Measurements from ENCODE around the gene SKIC8. TPM values are rescaled to one million over a fixed set of nuclear protein-coding genes. Genes with fewer than 3 reads are reported as not detected.

Gene SKIC8
- total RNA-seq, 1 donor from 2014 or later, result 49.0 TPM

DNA sequence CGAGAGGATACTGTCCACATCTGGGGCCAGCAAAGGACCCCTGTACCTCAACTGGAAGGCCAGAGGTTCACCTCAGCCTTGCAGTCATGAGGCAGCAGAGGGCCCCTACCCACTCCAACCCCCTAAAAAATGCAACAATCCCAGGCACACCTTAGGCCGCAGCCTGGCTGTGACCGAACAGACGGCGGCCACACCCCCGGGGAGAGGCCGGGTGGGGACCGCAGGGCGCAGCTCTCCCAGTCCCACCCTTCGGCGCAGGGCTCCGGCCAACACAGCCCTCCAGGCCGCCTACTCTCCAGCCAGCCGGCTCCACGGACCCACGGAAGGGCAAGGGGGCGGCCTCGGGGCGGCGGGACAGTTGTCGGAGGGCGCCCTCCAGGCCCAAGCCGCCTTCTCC, 35.5 kb downstream of the SKIC8 start:
- H3K4me3 ChIP-seq (ENCODE audit: low read depth, low read length), result peak overlapping the region; percentile 54
- FAIRE-seq, result no peak

DNA sequence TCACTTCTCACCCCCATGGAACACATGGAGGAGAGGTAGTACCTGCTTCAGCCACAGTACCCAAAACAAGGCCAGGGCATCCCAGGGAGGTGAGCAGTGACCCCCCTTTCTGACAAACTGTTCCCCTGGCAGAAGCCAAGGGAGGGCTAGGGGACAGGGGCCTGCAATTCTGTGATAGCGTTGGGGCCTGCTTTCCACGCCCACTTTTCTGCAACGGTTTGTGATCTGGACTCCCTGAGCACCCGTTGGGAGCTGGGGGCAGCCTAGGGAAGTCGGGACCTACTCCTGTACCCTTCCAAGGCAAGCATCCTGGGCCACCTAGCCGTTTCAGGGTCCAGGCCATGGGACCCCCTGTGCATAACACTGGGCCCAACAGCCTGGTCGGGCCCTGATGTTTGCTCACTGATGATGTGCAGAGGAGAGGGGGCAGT, 36.0 kb downstream of the SKIC8 start:
- H3K4me3 ChIP-seq (ENCODE audit: low read depth, low read length), result no peak overlapping the region
- TF ChIP-seq, protein P1, sequence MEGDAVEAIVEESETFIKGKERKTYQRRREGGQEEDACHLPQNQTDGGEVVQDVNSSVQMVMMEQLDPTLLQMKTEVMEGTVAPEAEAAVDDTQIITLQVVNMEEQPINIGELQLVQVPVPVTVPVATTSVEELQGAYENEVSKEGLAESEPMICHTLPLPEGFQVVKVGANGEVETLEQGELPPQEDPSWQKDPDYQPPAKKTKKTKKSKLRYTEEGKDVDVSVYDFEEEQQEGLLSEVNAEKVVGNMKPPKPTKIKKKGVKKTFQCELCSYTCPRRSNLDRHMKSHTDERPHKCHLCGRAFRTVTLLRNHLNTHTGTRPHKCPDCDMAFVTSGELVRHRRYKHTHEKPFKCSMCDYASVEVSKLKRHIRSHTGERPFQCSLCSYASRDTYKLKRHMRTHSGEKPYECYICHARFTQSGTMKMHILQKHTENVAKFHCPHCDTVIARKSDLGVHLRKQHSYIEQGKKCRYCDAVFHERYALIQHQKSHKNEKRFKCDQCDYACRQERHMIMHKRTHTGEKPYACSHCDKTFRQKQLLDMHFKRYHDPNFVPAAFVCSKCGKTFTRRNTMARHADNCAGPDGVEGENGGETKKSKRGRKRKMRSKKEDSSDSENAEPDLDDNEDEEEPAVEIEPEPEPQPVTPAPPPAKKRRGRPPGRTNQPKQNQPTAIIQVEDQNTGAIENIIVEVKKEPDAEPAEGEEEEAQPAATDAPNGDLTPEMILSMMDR (IDR thresholded peaks at IDR 0.05; ENCODE audit: insufficient read depth, low read length, severe bottlenecking), result no peak
- no peak for DNase-seq (ENCODE audit: low read depth)
- no peak for FAIRE-seq
- H3K27me3 ChIP-seq (ENCODE audit: control insufficient read depth, insufficient read depth, low read length), result no peaks in the 10 kb centered on the region
- H3K36me3 ChIP-seq (ENCODE audit: control insufficient read depth, insufficient read depth, low read length), result no peaks in the 10 kb centered on the region

More for the DNA sequence above, 35.5 kb downstream of the SKIC8 start:
- no peak for DNase-seq (ENCODE audit: low read depth)
- Histone ChIP-seq H3K27me3 (ENCODE audit: control insufficient read depth, insufficient read depth, low read length) (no peaks in the 10 kb centered on the region), H3K36me3 (ENCODE audit: control insufficient read depth, insufficient read depth, low read length) (no peaks in the 10 kb centered on the region)
- TF ChIP-seq, protein P1 (IDR thresholded peaks at IDR 0.05; ENCODE audit: insufficient read depth, low read length, severe bottlenecking), result no peak

DNA sequence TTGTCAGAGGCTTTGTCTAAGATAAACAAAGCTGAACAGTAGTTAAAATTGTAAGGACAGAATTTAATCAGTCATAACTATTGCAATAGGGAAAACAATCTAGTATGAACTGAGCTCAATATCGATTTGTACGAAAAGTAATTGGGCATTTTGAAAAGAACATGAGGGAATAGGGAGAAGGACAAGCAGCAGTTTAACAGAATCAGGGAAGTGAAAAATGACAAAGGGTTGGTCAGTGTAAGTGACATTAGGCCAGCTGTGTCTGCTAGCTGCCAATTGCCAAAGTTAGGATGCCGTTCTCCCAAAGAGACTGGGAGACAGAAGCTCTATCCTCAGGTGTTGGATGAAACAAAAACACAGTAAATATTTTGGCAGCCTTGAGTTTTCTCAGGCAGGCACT, 38.3 kb downstream of the SKIC8 start:
- DNase-seq (ENCODE audit: low read depth) (no peak), FAIRE-seq (no peak)
- Histone ChIP-seq H3K4me3 (ENCODE audit: low read depth, low read length) (no peak overlapping the region), H3K27me3 (ENCODE audit: control insufficient read depth, insufficient read depth, low read length) (no peaks in the 10 kb centered on the region), H3K36me3 (ENCODE audit: control insufficient read depth, insufficient read depth, low read length) (no peaks in the 10 kb centered on the region)
- TF ChIP-seq, protein P1 (IDR thresholded peaks at IDR 0.05; ENCODE audit: insufficient read depth, low read length, severe bottlenecking), result no peak

DNA sequence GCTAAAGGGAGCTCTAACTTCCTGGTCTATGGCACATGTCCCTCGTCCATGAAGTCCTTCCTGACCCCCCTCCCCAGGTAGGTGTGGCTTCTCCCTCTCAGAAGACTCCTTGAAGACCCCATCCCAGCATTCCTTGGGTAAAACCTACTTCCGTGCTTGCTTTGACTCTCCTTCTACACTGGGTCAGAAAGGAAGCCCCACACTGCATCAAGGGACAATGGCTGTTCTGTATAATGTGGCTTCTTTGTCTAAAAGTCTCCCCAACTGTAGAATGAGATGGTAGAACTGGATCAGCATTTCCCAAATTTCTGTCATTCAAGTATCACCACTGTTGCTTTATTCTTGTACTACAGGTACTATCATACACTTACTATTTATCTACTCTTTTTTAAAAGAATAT, 38.9 kb downstream of the SKIC8 start:
- no peak for FAIRE-seq
- no peak for DNase-seq (ENCODE audit: low read depth)
- TF ChIP-seq, protein P1 (IDR thresholded peaks at IDR 0.05; ENCODE audit: insufficient read depth, low read length, severe bottlenecking), result no peak
- no peak overlapping the region for H3K4me3 ChIP-seq (ENCODE audit: low read depth, low read length)
- no peaks in the 10 kb centered on the region for H3K27me3 ChIP-seq (ENCODE audit: control insufficient read depth, insufficient read depth, low read length)
- H3K36me3 ChIP-seq (ENCODE audit: control insufficient read depth, insufficient read depth, low read length), result no peaks in the 10 kb centered on the region

DNA sequence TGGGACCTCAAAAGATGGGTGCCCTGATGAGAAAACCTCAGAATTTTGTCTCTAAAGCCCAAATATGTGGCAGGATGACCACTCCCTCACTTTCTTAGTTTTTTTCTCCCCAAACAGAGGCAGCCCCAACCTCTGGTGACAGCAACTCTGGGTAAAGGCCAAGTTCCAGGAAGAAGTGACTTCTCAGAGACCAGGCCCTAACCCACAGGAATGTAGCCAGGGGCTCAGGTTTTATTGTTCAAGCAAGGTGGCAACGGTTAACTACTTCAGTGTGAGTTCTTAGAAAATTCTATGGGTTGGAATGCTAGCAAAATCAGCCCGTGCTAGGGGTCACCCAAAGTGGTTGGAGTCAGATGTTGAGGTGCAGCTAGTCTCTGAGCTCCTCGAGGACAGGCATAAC, 40.2 kb downstream of the SKIC8 start:
- no peaks in the 10 kb centered on the region for H3K36me3 ChIP-seq (ENCODE audit: control insufficient read depth, insufficient read depth, low read length)
- DNase-seq (ENCODE audit: low read depth) (no peak), FAIRE-seq (no peak)
- no peak overlapping the region for H3K4me3 ChIP-seq (ENCODE audit: low read depth, low read length)
- TF ChIP-seq, protein P1 (IDR thresholded peaks at IDR 0.05; ENCODE audit: insufficient read depth, low read length, severe bottlenecking), result no peak
- no peaks in the 10 kb centered on the region for H3K27me3 ChIP-seq (ENCODE audit: control insufficient read depth, insufficient read depth, low read length)

DNA sequence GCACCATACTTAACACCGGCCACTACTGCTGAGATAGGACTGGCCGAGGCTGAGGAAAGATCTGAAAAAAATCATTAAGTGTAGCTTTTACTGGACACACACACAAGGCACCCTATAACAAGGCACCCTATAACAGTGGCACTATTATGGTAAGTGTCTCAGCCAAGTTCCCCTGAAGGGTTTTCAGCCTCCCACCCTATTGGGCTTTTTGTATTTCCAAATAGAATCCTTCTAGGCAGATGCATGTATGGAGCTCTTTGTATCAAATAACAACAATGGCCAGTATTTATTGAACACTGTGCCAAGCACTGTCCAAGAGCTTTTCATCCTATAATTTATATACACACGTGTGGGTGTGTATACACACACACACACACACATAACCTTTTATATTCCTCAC, 41.7 kb downstream of the SKIC8 start:
- DNase-seq (ENCODE audit: low read depth), result no peak

More for the DNA sequence above, 41.7 kb downstream of the SKIC8 start:
- TF ChIP-seq, protein P1 (IDR thresholded peaks at IDR 0.05; ENCODE audit: insufficient read depth, low read length, severe bottlenecking), result no peak
- no peak for FAIRE-seq
- Histone ChIP-seq H3K36me3 (ENCODE audit: control insufficient read depth, insufficient read depth, low read length) (no peaks in the 10 kb centered on the region), H3K27me3 (ENCODE audit: control insufficient read depth, insufficient read depth, low read length) (no peaks in the 10 kb centered on the region), H3K4me3 (ENCODE audit: low read depth, low read length) (no peak overlapping the region)

All from bronchial epithelial cell (primary cell).